GM12878 (cell line): Measurements from ENCODE around the gene NT5M.

Experiments used
- CTCF ChIP-seq, 3 experiments: IDR thresholded peaks in 2 of 3; conservative IDR thresholded peaks in 1 of 3; 2 replicates each; pipeline ENCODE4 v1.5.1; 2011; ENCODE audit warnings: low read depth in 3 of 3, low read length in 3 of 3, mild to moderate bottlenecking in 3 of 3, control low read depth in 2 of 3, moderate library complexity in 2 of 3, inconsistent platforms in 1 of 3, mixed read lengths in 1 of 3; ENCODE audit not compliant: control insufficient read depth in 2 of 3, insufficient read depth in 1 of 3; ENCODE audit errors: extremely low read depth in 1 of 3
- DPF2 ChIP-seq: fragments of 450-650 bp; IDR thresholded peaks from 2 replicates; pipeline ENCODE4 v1.6.1; 2017; ENCODE audit warnings: mild to moderate bottlenecking
- EZH2 ChIP-seq: IDR thresholded peaks from 2 replicates; pipeline ENCODE4 v1.6.1; 2012; ENCODE audit warnings: low read depth, mild to moderate bottlenecking, control low read depth, inconsistent platforms, low read length, borderline replicate concordance; ENCODE audit not compliant: control insufficient read depth
- HCFC1 ChIP-seq: fragments of 150-350 bp; IDR thresholded peaks from 2 replicates; pipeline ENCODE4 v1.6.1; 2014; ENCODE audit warnings: low read length
- MAX ChIP-seq: IDR thresholded peaks from 2 replicates; pipeline ENCODE4 v1.6.1; 2012; ENCODE audit warnings: low read depth, low read length, improper control_type of control experiment
- MTA2 ChIP-seq: fragments of 450-650 bp; IDR thresholded peaks from 2 replicates; pipeline ENCODE4 v1.6.1; 2016; ENCODE audit warnings: low read depth, mild to moderate bottlenecking, moderate library complexity
- NFIC ChIP-seq: IDR thresholded peaks from 2 replicates; pipeline ENCODE4 v1.6.1; 2012; ENCODE audit warnings: low read depth, mild to moderate bottlenecking, inconsistent platforms, low read length, moderate library complexity
- PBX3 ChIP-seq: IDR thresholded peaks from 2 replicates; pipeline ENCODE4 v1.6.1; 2011; ENCODE audit warnings: mild to moderate bottlenecking, low read depth, low read length, moderate library complexity; ENCODE audit not compliant: insufficient replicate concordance
- POLR2AphosphoS5 ChIP-seq: IDR thresholded peaks from 2 replicates; pipeline ENCODE4 v1.6.1; 2011; ENCODE audit warnings: mild to moderate bottlenecking, low read length, inconsistent platforms
- REST ChIP-seq: IDR thresholded peaks from 2 replicates; pipeline ENCODE4 v1.6.1; 2012; ENCODE audit warnings: mild to moderate bottlenecking, low read depth, low read length
- SMC3 ChIP-seq: IDR thresholded peaks from 2 replicates; pipeline ENCODE4 v1.6.1; 2011; ENCODE audit warnings: low read length, improper control_type of control experiment, borderline replicate concordance
- SUZ12 ChIP-seq: fragments of 200-600 bp; sonication (generic); IDR thresholded peaks from one replicate; pipeline ENCODE4 v1.6.1; 2018; ENCODE audit warnings: antibody characterized with exemption, mild to moderate bottlenecking; ENCODE audit not compliant: unreplicated experiment
- TCF3 ChIP-seq: IDR thresholded peaks from 2 replicates; pipeline ENCODE4 v1.6.1; 2012; ENCODE audit warnings: low read depth, mild to moderate bottlenecking, low read length, borderline replicate concordance; ENCODE audit not compliant: insufficient read depth
- ZNF687 ChIP-seq: fragments of 450-650 bp; IDR thresholded peaks from 2 replicates; pipeline ENCODE4 v1.6.1; 2017; ENCODE audit warnings: mild to moderate bottlenecking, moderate library complexity

GRCh38 chr17:17351356-17351891 lies 48.3 kb downstream of the NT5M start:
- TF ChIP-seq DPF2 (no peak), CTCF (IDR thresholded peaks at IDR 0.05 in 2 of 3, conservative IDR thresholded peaks at IDR 0.05 in 1 of 3; ENCODE audit: control insufficient read depth in 2 of 3, extremely low read depth in 1 of 3, insufficient read depth in 1 of 3, low read depth in 3 of 3, low read length in 3 of 3) (no peak), SMC3 (no peak), REST (no peak), SUZ12 (no peak), MTA2 (no peak), POLR2AphosphoS5 (no peak), PBX3 (no peak), HCFC1 (no peak), ZNF687 (no peak), MAX (no peak), TCF3 (no peak), NFIC (no peak), EZH2 (no peak)
